ENCODE results near the gene KLHL40.

KLHL40 gene

DNA sequence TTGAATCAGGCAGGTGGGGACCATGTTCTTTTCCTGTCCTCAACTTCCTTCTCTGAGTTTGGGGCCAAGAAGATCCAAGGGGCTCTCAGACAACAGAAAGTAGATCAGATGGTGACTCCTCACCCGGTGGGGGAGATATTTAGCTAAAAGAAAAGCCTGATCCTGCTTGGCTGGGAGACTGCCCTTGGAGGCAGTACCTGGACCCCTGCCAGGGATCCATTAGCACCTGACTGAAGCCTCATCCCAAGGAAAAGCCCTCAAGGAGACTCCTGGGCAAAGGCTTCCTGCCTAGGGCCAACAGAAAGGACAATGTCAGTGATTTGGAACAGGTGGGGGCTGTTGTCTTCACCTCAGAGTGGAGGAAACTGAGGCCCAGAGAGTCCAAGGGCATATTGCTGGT lies 50.7 kb downstream of the KLHL40 start:
- Histone ChIP-seq H3K27ac (replicated peaks; ENCODE audit: low read length) (no peak overlapping the region), H2BK5ac (ENCODE audit: low read length) (peak overlapping the region; percentile 43), H3K4me1 (ENCODE audit: control insufficient read depth in 2 of 2, insufficient read depth in 1 of 2, low read depth in 1 of 2, low read length in 2 of 2) (peaks cover 7 to 19% of the 10 kb centered on the region in 2 donors), H3K23ac (ENCODE audit: low read depth, low read length, poor library complexity) (no peak overlapping the region), H3K9me3 (replicated peaks in 1 of 2; ENCODE audit: control insufficient read depth in 2 of 2, insufficient read depth in 1 of 2, low read depth in 1 of 2, low read length in 2 of 2) (peaks cover 0 to 3% of the 10 kb centered on the region in 2 donors), H2AK5ac (ENCODE audit: low read depth, low read length) (no peak overlapping the region), H4K8ac (ENCODE audit: low read depth, low read length) (no peak overlapping the region), H3K27me3 (ENCODE audit: control insufficient read depth in 3 of 3, insufficient read depth in 3 of 3, low read depth in 1 of 3, low read length in 3 of 3) (peaks cover 0 to 14% (median 0%) of the 10 kb centered on the region in 3 experiments), H4K91ac (ENCODE audit: low read depth, low read length, poor library complexity) (no peak overlapping the region), H3K4me3 (ENCODE audit: low read length in 2 of 2) (no peak overlapping the region), H2BK15ac (ENCODE audit: low read length) (no peak overlapping the region), H2AFZ (ENCODE audit: low read length) (no peak overlapping the region), H2BK12ac (ENCODE audit: low read length) (no peak overlapping the region), H3K4ac (ENCODE audit: low read length) (no peak overlapping the region), H3K9ac (ENCODE audit: low read depth, low read length, poor library complexity) (no peak overlapping the region), H3K79me1 (ENCODE audit: low read depth, low read length) (no peaks in the 10 kb centered on the region), H2BK120ac (ENCODE audit: low read depth, low read length) (no peak overlapping the region), H3K36me3 (replicated peaks in 1 of 2; ENCODE audit: control insufficient read depth in 2 of 2, insufficient read depth in 2 of 2, low read length in 2 of 2) (no peaks in the 10 kb centered on the region), H3K4me2 (ENCODE audit: insufficient read depth, low read length, poor library complexity, severe bottlenecking) (no peak overlapping the region), H3K18ac (ENCODE audit: low read length) (no peak overlapping the region), H3K14ac (ENCODE audit: low read length) (no peak overlapping the region)
- DNase-seq (ENCODE audit: low spot score): no peak
- no CpG with 5 or more reads among the region's 1 CpG for WGBS, 2 donors (ENCODE audit: extremely low coverage in 2 of 2, insufficient read length in 2 of 2, insufficient replicate concordance in 1 of 2)

DNA sequence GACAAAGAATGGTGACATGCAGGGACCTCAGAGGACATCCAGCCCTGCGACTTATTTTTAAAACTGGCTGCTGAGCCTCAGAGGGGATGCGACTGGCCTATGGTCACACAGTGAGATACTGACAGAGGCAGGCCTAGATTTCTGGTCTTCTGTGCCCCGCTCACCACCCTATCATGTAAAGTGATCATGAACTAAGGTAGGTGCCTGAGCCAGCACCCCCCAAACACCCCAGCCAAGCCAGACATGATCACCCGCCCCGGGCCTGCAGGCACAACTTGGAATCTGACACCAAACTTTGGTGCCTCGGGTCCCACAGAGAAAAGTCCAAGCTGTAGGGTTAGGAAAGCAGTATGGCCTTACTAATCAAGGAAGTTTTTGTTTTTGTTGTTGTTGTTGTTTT lies 51.2 kb downstream of the KLHL40 start:
- H3K4ac ChIP-seq (ENCODE audit: low read length): no peak overlapping the region
- H3K14ac ChIP-seq (ENCODE audit: low read length): no peak overlapping the region
- H3K4me3 ChIP-seq (ENCODE audit: low read length in 2 of 2): no peak overlapping the region
- no peak overlapping the region for H2AFZ ChIP-seq (ENCODE audit: low read length)
- no peak for DNase-seq (ENCODE audit: low spot score)
- WGBS, 2 donors (ENCODE audit: extremely low coverage in 2 of 2, insufficient read length in 2 of 2, insufficient replicate concordance in 1 of 2): no CpG with 5 or more reads among the region's 6 CpGs
- H3K9ac ChIP-seq (ENCODE audit: low read depth, low read length, poor library complexity): no peak overlapping the region
- H4K91ac ChIP-seq (ENCODE audit: low read depth, low read length, poor library complexity): peak overlapping the region; percentile 24
- H2AK5ac ChIP-seq (ENCODE audit: low read depth, low read length): no peak overlapping the region
- peaks cover 7 to 19% of the 10 kb centered on the region in 2 donors for H3K4me1 ChIP-seq (ENCODE audit: control insufficient read depth in 2 of 2, insufficient read depth in 1 of 2, low read depth in 1 of 2, low read length in 2 of 2)
- H3K79me1 ChIP-seq (ENCODE audit: low read depth, low read length): no peaks in the 10 kb centered on the region
- H3K9me3 ChIP-seq (replicated peaks in 1 of 2; ENCODE audit: control insufficient read depth in 2 of 2, insufficient read depth in 1 of 2, low read depth in 1 of 2, low read length in 2 of 2): peaks cover 0 to 3% of the 10 kb centered on the region in 2 donors
- no peak overlapping the region for H2BK12ac ChIP-seq (ENCODE audit: low read length)
- H3K27ac ChIP-seq (replicated peaks; ENCODE audit: low read length): no peak overlapping the region
- H3K4me2 ChIP-seq (ENCODE audit: insufficient read depth, low read length, poor library complexity, severe bottlenecking): no peak overlapping the region
- H2BK5ac ChIP-seq (ENCODE audit: low read length): peak overlapping the region; percentile 43
- H3K18ac ChIP-seq (ENCODE audit: low read length): no peak overlapping the region
- H4K8ac ChIP-seq (ENCODE audit: low read depth, low read length): no peak overlapping the region
- no peaks in the 10 kb centered on the region for H3K36me3 ChIP-seq (replicated peaks in 1 of 2; ENCODE audit: control insufficient read depth in 2 of 2, insufficient read depth in 2 of 2, low read length in 2 of 2)
- H2BK120ac ChIP-seq (ENCODE audit: low read depth, low read length): no peak overlapping the region
- peaks cover 0 to 10% (median 0%) of the 10 kb centered on the region in 3 experiments for H3K27me3 ChIP-seq (ENCODE audit: control insufficient read depth in 3 of 3, insufficient read depth in 3 of 3, low read depth in 1 of 3, low read length in 3 of 3)
- H2BK15ac ChIP-seq (ENCODE audit: low read length): no peak overlapping the region
- H3K23ac ChIP-seq (ENCODE audit: low read depth, low read length, poor library complexity): no peak overlapping the region

DNA sequence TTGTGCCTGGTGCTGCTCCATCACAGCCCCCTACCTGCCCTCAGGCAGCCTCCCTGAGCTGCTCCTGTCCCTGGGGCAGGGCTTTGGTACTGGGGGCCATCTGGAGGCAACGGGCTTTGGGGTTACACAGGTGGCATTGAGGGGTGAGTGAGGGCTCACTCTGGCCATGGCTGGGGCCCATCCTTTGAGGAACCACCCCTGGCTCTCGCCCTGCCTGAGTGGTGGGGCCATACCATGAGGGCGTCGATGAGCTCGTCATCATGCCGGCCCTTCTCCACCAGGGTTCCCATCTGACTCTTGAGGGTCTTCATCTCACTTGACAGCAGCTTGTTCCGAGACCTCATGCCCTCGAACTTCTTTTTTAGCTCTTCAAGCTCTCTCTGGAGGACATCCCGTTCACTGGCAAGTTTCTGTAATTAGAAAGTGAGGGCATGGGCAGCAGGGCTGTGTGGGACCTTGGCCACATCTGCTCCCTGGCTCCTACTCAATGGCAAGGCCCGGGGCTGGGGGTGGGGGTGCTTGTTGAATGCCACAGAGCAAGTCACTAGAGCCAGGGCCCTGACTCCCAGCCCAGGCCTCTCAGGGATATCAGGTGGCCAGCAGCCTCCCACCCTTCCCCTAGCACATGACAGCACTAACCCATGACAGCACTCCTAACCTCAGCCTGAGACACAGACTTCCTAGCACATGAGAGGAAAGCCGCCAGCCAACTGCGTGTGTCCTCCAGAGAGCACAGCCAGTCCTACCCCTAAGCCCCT lies 54.2 kb downstream of the KLHL40 start:
- H2AK5ac ChIP-seq (ENCODE audit: low read depth, low read length): no peak overlapping the region
- no peak for DNase-seq (ENCODE audit: low spot score)

DNA sequence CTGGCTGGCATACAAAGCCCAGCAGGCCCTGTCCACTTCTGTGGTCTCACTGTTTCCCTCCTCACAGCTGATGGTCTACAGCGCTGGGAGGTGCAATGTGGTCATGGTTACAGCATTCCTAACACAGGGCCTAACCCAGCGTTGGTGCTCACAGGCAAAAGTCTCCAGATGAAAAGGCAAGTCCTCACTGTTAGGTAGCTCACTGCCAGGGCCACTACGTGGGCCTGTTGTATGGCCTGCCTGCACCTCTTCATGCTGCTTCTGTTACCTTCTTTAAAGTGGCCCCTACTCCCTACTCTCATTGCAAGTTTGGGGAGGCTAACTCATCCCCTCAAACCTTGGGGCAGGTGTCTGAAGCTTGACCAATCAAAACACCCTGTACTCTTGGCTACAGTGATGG lies 56.5 kb downstream of the KLHL40 start:
- WGBS, 2 donors (ENCODE audit: extremely low coverage in 2 of 2, insufficient read length in 2 of 2, insufficient replicate concordance in 1 of 2): no CpG with 5 or more reads among the region's 3 CpGs
- DNase-seq (ENCODE audit: low spot score): no peak

More for the DNA sequence above, 54.2 kb downstream of the KLHL40 start:
- H3K4me1 ChIP-seq (ENCODE audit: control insufficient read depth in 2 of 2, insufficient read depth in 1 of 2, low read depth in 1 of 2, low read length in 2 of 2): no peaks in the 10 kb centered on the region
- no peak overlapping the region for H3K9ac ChIP-seq (ENCODE audit: low read depth, low read length, poor library complexity)
- H3K18ac ChIP-seq (ENCODE audit: low read length): peak overlapping the region; percentile 74
- H2BK15ac ChIP-seq (ENCODE audit: low read length): peak overlapping the region; percentile 79
- H2AFZ ChIP-seq (ENCODE audit: low read length): no peak overlapping the region
- H3K14ac ChIP-seq (ENCODE audit: low read length): no peak overlapping the region
- no peaks in the 10 kb centered on the region for H3K79me1 ChIP-seq (ENCODE audit: low read depth, low read length)
- no peak overlapping the region for H4K8ac ChIP-seq (ENCODE audit: low read depth, low read length)
- peaks cover 0 to 7% (median 0%) of the 10 kb centered on the region in 3 experiments for H3K27me3 ChIP-seq (ENCODE audit: control insufficient read depth in 3 of 3, insufficient read depth in 3 of 3, low read depth in 1 of 3, low read length in 3 of 3)
- no peak overlapping the region for H3K23ac ChIP-seq (ENCODE audit: low read depth, low read length, poor library complexity)
- no peak overlapping the region for H3K4me2 ChIP-seq (ENCODE audit: insufficient read depth, low read length, poor library complexity, severe bottlenecking)
- no peak overlapping the region for H4K91ac ChIP-seq (ENCODE audit: low read depth, low read length, poor library complexity)
- no peak overlapping the region for H2BK120ac ChIP-seq (ENCODE audit: low read depth, low read length)
- no peak overlapping the region for H3K4ac ChIP-seq (ENCODE audit: low read length)
- WGBS, 2 donors (ENCODE audit: extremely low coverage in 2 of 2, insufficient read length in 2 of 2, insufficient replicate concordance in 1 of 2): no CpG with 5 or more reads among the region's 12 CpGs
- peaks cover 0 to 3% of the 10 kb centered on the region in 2 donors for H3K9me3 ChIP-seq (replicated peaks in 1 of 2; ENCODE audit: control insufficient read depth in 2 of 2, insufficient read depth in 1 of 2, low read depth in 1 of 2, low read length in 2 of 2)
- H3K4me3 ChIP-seq (ENCODE audit: low read length in 2 of 2): no peak overlapping the region
- peak overlapping the region; percentile 70 for H2BK5ac ChIP-seq (ENCODE audit: low read length)
- H2BK12ac ChIP-seq (ENCODE audit: low read length): no peak overlapping the region
- H3K27ac ChIP-seq (replicated peaks; ENCODE audit: low read length): no peak overlapping the region
- H3K36me3 ChIP-seq (replicated peaks in 1 of 2; ENCODE audit: control insufficient read depth in 2 of 2, insufficient read depth in 2 of 2, low read length in 2 of 2): no peaks in the 10 kb centered on the region

More for the DNA sequence above, 56.5 kb downstream of the KLHL40 start:
- Histone ChIP-seq H2BK120ac (ENCODE audit: low read depth, low read length) (no peak overlapping the region), H2BK5ac (ENCODE audit: low read length) (no peak overlapping the region), H3K14ac (ENCODE audit: low read length) (no peak overlapping the region), H2AK5ac (ENCODE audit: low read depth, low read length) (no peak overlapping the region), H3K79me1 (ENCODE audit: low read depth, low read length) (no peaks in the 10 kb centered on the region), H2AFZ (ENCODE audit: low read length) (no peak overlapping the region), H2BK12ac (ENCODE audit: low read length) (no peak overlapping the region), H3K36me3 (replicated peaks in 1 of 2; ENCODE audit: control insufficient read depth in 2 of 2, insufficient read depth in 2 of 2, low read length in 2 of 2) (no peaks in the 10 kb centered on the region), H3K4me3 (ENCODE audit: low read length in 2 of 2) (no peak overlapping the region), H3K27me3 (ENCODE audit: control insufficient read depth in 3 of 3, insufficient read depth in 3 of 3, low read depth in 1 of 3, low read length in 3 of 3) (peaks cover 0 to 3% (median 0%) of the 10 kb centered on the region in 3 experiments), H3K18ac (ENCODE audit: low read length) (no peak overlapping the region), H3K4me2 (ENCODE audit: insufficient read depth, low read length, poor library complexity, severe bottlenecking) (no peak overlapping the region), H3K23ac (ENCODE audit: low read depth, low read length, poor library complexity) (no peak overlapping the region), H4K91ac (ENCODE audit: low read depth, low read length, poor library complexity) (peak overlapping the region; percentile 47), H3K4me1 (ENCODE audit: control insufficient read depth in 2 of 2, insufficient read depth in 1 of 2, low read depth in 1 of 2, low read length in 2 of 2) (peaks cover 0 to 6% of the 10 kb centered on the region in 2 donors), H3K27ac (replicated peaks; ENCODE audit: low read length) (no peak overlapping the region), H3K9ac (ENCODE audit: low read depth, low read length, poor library complexity) (no peak overlapping the region), H4K8ac (ENCODE audit: low read depth, low read length) (no peak overlapping the region), H3K4ac (ENCODE audit: low read length) (no peak overlapping the region), H2BK15ac (ENCODE audit: low read length) (no peak overlapping the region), H3K9me3 (replicated peaks in 1 of 2; ENCODE audit: control insufficient read depth in 2 of 2, insufficient read depth in 1 of 2, low read depth in 1 of 2, low read length in 2 of 2) (peaks cover 0 to 3% of the 10 kb centered on the region in 2 donors)

Data from neuronal stem cell (in vitro differentiated cells).